SK-N-MC (cell line): ENCODE results near the gene CHSY3.
A peak's percentile ranks its signal among the peaks of the same experiment; 100 is the strongest.

Experiments
- DNase-seq: peaks from one replicate; pipeline ENCODE4 v3.0.0-alpha.2; 2011; ENCODE audit warnings: low read depth, low spot score
- H3K27ac ChIP-seq: fragments of 200-600 bp; sonication (generic); 2 replicates; pipeline ENCODE4 v1.5.1; 2016; ENCODE audit warnings: mixed run types
- H3K36me3 ChIP-seq: fragments of 200-600 bp; sonication (generic); 2 replicates; pipeline ENCODE4 v1.6.1; 2017; ENCODE audit warnings: antibody characterized with exemption, low read length, mixed read lengths; ENCODE audit not compliant: insufficient read depth
- H3K4me3 ChIP-seq: fragments of 200-600 bp; sonication (generic); 2 replicates; pipeline ENCODE4 v1.5.1; 2016
- H3K9ac ChIP-seq: fragments of 200-600 bp; sonication (generic); 2 replicates; pipeline ENCODE4 v1.8.0; 2017; ENCODE audit warnings: mixed run types, mixed read lengths; ENCODE audit not compliant: insufficient read length
- H3K9me3 ChIP-seq: fragments of 200-600 bp; sonication (generic); 2 replicates; pipeline ENCODE4 v1.6.1; 2017; ENCODE audit warnings: low read depth, mild to moderate bottlenecking, antibody characterized with exemption, low read length, moderate library complexity, mixed read lengths
- EZH2 ChIP-seq: fragments of 200-600 bp; sonication (generic); IDR thresholded peaks from one replicate; pipeline ENCODE4 v1.6.1; 2017; ENCODE audit warnings: antibody characterized with exemption
- FOXP2 ChIP-seq: optimal IDR thresholded peaks from 2 replicates; pipeline ENCODE3; 2011; ENCODE audit warnings: mild to moderate bottlenecking, moderate library complexity; ENCODE audit not compliant: insufficient read depth; ENCODE audit errors: extremely low read length, control extremely low read depth
- POLR2AphosphoS5 ChIP-seq: IDR thresholded peaks from 2 replicates; pipeline ENCODE4 v1.6.1; 2012; ENCODE audit warnings: mild to moderate bottlenecking, low read depth, low read length, borderline replicate concordance

Gene CHSY3

GRCh38 chr5:129962506-129962905 is 58.2 kb downstream of the CHSY3 start:
- Histone ChIP-seq H3K9me3 (no peaks in the 10 kb centered on the region), H3K27ac (no peak overlapping the region), H3K4me3 (no peak overlapping the region), H3K36me3 (no peaks in the 10 kb centered on the region), H3K9ac (no peak overlapping the region)
- DNase-seq = no peak
- TF ChIP-seq EZH2 = no peak
- TF ChIP-seq POLR2AphosphoS5 = no peak
- TF ChIP-seq FOXP2 = no peak

GRCh38 chr5:129963359-129963758 is 59.1 kb downstream of the CHSY3 start:
- H3K9me3 ChIP-seq = no peaks in the 10 kb centered on the region
- no peak for DNase-seq
- no peak overlapping the region for H3K9ac ChIP-seq
- H3K4me3 ChIP-seq = no peak overlapping the region
- H3K27ac ChIP-seq = no peak overlapping the region
- TF ChIP-seq POLR2AphosphoS5 (no peak), EZH2 (no peak), FOXP2 (no peak)
- H3K36me3 ChIP-seq = no peaks in the 10 kb centered on the region

- no peak overlapping the region for H3K9ac ChIP-seq
- DNase-seq = no peak
- TF ChIP-seq EZH2 (no peak), POLR2AphosphoS5 (no peak), FOXP2 (no peak)
- no peaks in the 10 kb centered on the region for H3K36me3 ChIP-seq
- no peak overlapping the region for H3K4me3 ChIP-seq
- no peak overlapping the region for H3K27ac ChIP-seq
- H3K9me3 ChIP-seq = no peaks in the 10 kb centered on the region
These were observed 61.8 kb downstream of the CHSY3 start for GRCh38 chr5:129966071-129966470.

GRCh38 chr5:129971714-129972113 is 67.4 kb downstream of the CHSY3 start:
- Histone ChIP-seq H3K36me3 (no peaks in the 10 kb centered on the region), H3K27ac (peak overlapping the region; percentile 91), H3K4me3 (peak overlapping the region; percentile 48), H3K9ac (no peak overlapping the region), H3K9me3 (no peaks in the 10 kb centered on the region)
- TF ChIP-seq POLR2AphosphoS5 = no peak
- no peak for TF ChIP-seq EZH2
- TF ChIP-seq FOXP2 = no peak
- DNase-seq = no peak

DNA sequence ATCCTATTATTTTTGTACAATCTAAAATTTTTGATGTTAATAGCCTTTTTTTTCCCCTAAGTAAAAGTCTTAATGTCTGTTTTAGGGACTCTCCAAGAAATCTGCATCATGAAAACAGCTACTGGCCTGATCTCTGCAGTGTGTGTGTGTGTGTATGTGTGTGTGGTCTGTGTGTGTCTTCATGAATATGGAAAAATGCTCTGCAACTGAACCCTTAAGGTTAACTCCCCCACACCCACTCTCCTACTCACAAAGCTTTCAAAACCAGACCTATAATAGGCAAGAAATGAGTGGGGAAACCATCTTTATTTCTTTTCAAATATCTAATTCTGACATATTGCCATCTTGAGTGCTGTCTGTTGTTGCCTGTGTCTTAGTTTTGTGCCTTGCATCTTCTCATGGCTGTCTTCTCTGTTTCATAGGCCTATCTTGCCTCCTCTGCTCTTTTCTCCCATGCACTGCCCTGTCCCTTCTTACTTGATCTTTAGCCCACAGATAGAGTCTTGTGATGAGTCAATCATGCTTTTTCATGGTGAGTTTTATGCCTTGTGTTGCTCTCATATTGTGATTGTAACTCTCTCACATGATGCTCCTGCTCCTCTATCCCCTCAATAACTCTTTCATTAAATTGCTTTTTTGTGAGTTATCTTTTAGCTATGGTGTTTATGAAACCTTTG is 68.3 kb downstream of the CHSY3 start:
- Histone ChIP-seq H3K36me3 (no peaks in the 10 kb centered on the region), H3K4me3 (no peak overlapping the region), H3K9me3 (no peaks in the 10 kb centered on the region), H3K27ac (peak overlapping the region; percentile 91; the same call in 1 of the 2 replicates), H3K9ac (no peak overlapping the region)
- no peak for DNase-seq
- TF ChIP-seq POLR2AphosphoS5 (no peak), FOXP2 (no peak)

GRCh38 chr5:129973716-129974426 is 69.6 kb downstream of the CHSY3 start:
- H3K36me3 ChIP-seq = no peaks in the 10 kb centered on the region
- H3K27ac ChIP-seq = 0 out of 2 replicates have a peak overlapping the region, but pooled peaks have one; percentile 15
- TF ChIP-seq POLR2AphosphoS5 = no peak
- no peak for TF ChIP-seq FOXP2
- no peak for TF ChIP-seq EZH2
- DNase-seq = no peak
- no peak overlapping the region for H3K9ac ChIP-seq
- no peaks in the 10 kb centered on the region for H3K9me3 ChIP-seq
- no peak overlapping the region for H3K4me3 ChIP-seq

DNA sequence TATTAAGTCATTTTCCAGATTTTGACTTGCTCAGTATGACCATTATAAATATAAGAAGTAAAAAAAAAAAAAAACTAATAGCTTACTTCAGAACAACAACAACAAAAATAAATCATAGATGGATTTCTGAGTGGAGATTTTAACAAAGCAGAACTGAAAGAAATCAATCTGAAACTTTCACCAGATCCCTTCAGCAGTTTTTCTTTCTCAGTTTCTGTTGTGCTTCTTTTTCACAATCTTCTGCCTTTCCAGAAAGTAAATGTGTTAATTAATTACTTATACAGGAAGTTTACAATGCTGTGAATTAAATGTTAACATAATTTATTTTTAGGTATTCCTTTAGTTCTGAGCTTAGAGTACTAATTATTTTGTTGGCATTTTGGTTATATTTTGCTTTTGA is 73.5 kb downstream of the CHSY3 start:
- Histone ChIP-seq H3K9me3 (no peaks in the 10 kb centered on the region), H3K36me3 (no peaks in the 10 kb centered on the region), H3K9ac (peak overlapping the region; percentile 29), H3K27ac (0 out of 2 replicates have a peak overlapping the region, but pooled peaks have one; percentile 36), H3K4me3 (no peak overlapping the region)
- no peak for TF ChIP-seq FOXP2
- TF ChIP-seq EZH2 = no peak
- no peak for TF ChIP-seq POLR2AphosphoS5
- DNase-seq = no peak

- no peak for TF ChIP-seq FOXP2
- TF ChIP-seq EZH2 = no peak
- TF ChIP-seq POLR2AphosphoS5 = no peak
- Histone ChIP-seq H3K9ac (peak overlapping the region; percentile 29), H3K4me3 (no peak overlapping the region), H3K36me3 (no peaks in the 10 kb centered on the region), H3K27ac (0 out of 2 replicates have a peak overlapping the region, but pooled peaks have one; percentile 36), H3K9me3 (no peaks in the 10 kb centered on the region)
- DNase-seq = no peak
These were observed 74.0 kb downstream of the CHSY3 start for GRCh38 chr5:129978270-129978669.

DNA sequence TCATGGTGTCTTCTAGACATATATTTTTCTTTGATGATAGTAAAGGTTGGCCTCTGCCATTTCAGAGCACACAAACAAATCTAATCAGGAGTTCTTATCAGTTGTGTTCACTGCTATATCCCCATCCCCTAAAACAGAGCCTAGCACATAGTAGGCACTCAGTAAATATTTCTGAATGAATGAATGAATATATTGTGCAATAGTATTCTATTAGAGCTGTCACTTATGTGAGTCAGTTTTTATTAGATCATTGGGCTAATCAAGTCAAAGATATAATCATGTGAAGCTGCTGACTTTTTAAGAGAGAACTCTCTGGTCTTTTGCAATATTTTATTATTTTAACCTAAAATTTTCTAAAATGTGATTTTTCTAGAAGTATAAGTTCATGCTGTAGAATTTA is 84.2 kb downstream of the CHSY3 start:
- no peak for DNase-seq
- TF ChIP-seq POLR2AphosphoS5 = no peak
- TF ChIP-seq EZH2 = no peak
- TF ChIP-seq FOXP2 = no peak
- H3K9ac ChIP-seq = no peak overlapping the region

More for the DNA sequence above, 84.2 kb downstream of the CHSY3 start:
- Histone ChIP-seq H3K9me3 (peaks cover 11% of the 10 kb centered on the region; the same call in 1 of the 2 replicates), H3K36me3 (no peaks in the 10 kb centered on the region), H3K4me3 (no peak overlapping the region), H3K27ac (no peak overlapping the region)
